Occipital lobe (tissue), 2 donors: ENCODE data around the gene PTPRN2. TPM values are rescaled to one million over a fixed set of nuclear protein-coding genes. Genes with fewer than 3 reads are reported as not detected.

Source experiments
- DNase-seq: peaks from one replicate; lab custom pipeline; 2025; lab: John Stamatoyannopoulos, UW
- total RNA-seq: library from RNA; depleted of rRNA; stranded (reverse); fragments of >200 nt; gene quantifications from one replicate; pipeline ENCODE4 v1.2.3, GENCODE V29; 2014

PTPRN2 gene
- total RNA-seq, 1 donor from 2014 or later: 62.2 TPM

DNA sequence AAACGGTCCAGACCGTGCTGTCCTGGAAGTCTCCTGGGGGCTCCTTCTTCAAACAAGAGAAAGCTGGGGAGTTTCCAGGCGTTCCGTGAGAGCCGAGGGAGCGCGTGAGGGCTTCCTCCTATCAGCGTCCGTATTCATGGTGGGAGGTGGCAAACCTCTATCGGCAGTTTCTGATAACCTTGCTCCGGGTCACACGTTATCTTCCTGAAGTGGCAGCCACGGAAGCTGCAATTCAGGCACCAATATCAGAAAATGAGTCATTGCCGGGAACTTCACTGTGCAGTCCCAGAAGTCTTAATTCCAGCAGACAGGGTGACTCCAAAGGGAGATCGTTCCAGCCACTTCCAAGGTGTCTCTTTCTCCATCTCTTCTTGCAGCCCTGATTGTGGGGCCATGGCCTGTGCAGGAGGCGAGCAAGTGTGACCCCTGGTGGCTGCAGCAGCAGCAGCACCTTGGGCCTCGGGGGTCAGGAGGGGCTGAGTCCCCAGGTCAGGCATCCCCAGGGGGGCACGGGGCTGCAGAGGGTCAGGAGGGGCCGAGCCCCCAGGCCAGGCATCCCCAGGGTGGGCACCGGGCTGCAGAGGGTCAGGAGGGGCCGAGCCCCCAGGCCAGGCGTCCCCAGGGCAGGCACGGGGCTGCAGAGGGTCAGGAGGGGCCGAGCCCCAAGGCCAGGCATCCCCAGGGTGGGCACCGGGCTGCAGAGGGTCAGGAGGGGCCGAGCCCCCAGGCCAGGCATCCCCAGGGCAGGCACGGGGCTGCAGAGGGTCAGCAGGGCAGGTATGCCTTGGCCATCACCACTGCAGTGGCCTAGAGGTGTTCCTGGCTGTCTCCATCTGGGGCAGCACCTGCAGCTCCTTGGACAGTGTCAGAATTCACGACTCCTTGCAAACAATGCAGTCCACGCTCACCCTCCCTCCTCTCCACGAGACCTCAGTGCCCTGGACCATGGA lies 712.1 kb downstream of the PTPRN2 start:
- no peak for DNase-seq

DNA sequence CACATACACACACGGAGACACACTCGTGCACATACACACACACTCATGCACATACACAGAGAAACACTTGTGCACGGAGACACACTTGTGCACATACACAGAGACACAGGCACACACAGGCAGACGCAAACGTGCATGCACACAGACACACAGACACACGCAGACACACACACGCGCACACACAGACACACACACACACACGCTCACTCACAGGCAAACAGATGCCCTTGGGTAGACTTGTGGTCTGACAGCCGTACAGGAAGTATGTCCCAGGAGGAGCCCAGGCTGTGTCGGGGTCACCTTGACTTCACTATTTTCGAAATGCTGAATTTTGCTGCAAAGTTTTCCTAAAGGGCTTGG lies 712.8 kb downstream of the PTPRN2 start:
- no peak for DNase-seq

DNA sequence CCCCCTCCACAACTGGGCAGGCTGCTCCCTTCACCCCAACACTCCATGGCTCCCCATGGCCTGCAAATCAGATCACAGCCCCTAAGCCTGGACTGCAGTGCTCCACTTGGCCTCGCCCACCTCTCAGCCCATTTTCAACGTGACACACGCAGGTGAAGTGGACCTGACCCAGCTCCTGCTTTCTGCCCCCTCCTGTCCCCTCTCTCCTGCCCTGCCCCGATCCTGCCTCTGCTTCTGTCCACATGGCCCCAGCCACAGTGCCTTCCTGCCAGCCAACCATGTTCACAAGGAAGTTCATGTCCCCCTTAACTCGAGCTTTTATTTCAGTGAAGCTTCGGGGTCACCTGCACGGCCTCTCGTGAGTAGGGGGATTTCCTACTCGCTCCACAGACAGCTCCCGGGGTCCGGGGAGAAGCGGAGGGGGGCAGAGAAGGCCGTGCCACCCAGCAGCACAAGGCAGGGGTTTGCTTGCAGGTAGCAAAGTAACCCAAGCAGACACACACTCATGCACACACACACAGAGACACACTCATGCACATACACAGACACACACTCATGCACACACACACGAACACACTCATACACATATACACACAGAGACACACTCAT lies 713.3 kb downstream of the PTPRN2 start:
- DNase-seq: no peak

DNA sequence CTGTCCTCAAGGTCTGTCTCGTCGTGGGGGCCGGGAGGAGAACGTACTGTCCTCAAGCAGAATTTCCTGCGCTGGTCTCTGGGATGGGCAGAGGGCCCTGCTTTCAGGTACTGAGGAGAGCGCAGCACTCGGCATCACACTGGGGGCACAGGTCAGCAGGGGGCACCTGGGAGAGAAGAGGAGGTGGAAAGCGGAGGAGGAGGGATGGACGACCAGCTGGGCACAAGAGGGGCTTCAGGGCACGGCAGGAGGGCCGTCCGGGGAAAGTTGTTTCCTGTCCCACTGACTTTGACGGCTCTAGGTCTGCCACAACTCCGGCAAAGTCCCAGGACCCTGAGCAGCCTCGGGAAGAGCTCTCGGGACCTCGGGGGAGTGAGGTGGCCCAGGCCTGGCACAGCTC lies 714.0 kb downstream of the PTPRN2 start:
- no peak for DNase-seq

DNA sequence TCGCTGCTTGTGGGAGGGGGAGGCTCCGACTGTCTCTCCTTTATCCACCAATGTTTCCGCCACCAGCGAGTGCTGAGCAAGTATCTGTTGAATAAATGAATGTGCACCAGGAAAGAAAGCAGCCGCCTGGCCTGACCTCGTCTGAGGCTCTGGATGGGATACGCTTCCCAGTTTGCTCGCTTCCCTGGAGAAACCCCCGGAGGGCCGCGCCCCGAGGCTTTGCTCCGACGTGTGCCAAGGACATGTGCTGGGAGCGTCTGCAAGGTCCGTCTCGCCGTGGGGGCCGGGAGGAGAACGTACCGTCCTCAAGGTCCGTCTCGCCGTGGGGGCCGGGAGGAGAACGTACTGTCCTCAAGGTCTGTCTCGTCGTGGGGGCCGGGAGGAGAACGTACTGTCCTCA lies 714.4 kb downstream of the PTPRN2 start:
- DNase-seq: no peak

DNA sequence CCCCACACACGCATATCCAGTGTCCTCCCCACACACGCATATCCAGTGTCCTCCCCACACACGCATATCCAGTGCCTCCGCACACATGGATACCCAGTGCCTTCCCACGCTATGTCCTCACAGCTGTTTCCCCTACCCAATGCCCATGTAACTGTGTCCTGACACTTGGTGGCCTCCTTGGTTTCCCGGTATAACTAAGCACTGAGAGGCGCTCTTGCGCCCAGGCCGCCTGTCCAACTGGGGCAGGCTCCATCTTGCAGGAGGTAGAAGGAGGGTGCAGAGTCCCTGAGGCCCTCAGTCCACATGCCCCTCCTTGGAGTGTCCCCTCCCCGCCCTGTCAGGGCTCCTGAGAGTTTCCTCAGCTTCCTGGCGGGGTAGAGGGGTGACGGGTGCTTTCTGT lies 715.2 kb downstream of the PTPRN2 start:
- DNase-seq: no peak

DNA sequence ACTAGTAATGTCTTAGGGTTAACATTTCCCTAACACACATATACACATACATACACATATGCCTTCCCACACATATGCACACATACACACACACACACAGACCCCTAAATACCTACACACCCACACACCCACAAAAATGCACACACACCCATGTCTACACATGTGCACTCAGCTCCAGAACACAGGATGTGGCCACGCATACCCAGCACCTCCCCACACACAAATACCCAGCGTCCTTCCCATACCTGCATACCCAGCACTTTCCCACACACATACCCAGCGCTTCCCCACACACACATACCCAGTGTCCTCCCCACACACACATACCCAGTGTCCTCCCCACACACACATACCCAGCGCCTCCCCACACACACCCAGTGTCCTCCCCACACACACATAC lies 715.9 kb downstream of the PTPRN2 start:
- DNase-seq: no peak

DNA sequence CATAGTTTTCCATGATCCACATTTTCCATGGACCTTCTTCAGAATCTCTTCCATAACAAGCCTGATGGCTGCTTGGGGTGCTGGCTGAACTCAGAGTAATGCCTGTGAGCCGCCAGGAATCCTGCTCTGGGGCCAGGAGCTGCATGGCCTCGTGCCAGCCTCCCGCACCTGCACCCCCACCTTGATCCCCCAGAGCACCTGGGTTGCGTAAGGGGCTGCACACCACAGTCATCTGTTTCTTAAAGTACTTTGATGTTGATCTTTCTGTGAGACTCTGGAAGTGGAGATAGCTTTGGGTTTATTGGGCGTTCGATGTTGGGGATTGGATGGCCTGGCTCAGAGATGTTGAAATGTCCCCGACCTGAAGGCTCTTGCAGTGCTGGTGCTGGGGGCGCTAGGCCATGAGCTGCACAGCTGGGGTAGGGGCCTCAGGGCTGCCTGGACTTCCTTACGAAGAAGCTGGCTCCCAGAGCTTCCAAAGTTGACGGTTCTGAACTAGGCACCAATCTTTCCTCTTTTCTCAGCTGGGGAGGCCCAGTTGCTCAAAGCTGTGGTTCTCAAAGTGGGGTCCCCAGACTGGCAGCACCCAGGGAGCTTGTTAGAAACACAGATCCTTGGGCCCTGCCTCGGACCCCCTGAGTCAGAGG lies 716.9 kb downstream of the PTPRN2 start:
- DNase-seq: no peak

DNA sequence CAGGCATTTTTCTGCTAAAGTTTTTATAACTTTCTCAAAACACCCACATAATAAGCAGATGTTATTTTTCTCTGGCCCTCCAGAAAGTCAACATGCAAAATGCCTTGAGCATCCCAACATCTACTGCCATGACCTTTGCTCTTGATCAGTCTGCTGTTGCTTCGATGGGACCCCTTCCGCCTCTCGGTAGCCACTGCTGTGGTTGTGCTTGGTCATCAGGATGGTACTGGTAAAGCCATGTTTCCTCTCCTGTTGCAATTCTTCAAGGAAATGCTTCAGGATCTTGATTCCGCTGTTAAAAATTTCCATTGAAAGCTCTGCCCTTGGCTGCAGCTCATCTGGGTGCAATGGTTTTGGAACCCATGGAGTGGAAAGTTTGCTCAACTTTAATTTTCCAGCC lies 717.8 kb downstream of the PTPRN2 start:
- DNase-seq: no peak

DNA sequence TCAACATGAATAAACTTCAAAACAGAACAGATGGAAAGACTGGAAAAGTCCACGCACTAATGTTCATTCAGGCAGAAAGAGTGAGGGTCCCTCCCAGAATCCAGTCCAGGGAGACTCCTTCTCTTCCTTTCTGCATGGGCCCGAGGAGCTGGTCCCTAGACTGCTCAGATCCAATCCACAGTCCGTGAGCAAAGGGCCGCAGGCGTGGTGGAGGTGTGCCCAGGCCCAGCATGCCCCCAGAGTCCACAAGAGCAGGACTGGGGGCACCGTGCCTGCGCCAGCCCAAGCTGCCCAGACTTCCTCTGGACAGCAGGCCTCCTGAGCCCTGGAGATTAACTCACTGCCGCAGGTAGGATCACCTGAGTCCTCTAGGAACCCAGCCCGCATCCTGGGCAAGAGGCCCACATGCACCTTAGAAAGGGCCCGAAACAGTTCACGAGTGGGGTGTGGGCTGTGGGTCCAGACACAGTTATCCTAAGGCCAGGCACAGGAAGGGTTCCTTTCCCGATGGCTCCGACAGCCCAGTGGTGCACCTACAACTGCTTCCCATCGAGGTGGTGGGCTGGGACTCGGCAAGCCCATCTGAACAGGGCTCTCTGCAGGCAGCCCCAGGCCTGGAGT lies 719.8 kb downstream of the PTPRN2 start:
- no peak for DNase-seq

DNA sequence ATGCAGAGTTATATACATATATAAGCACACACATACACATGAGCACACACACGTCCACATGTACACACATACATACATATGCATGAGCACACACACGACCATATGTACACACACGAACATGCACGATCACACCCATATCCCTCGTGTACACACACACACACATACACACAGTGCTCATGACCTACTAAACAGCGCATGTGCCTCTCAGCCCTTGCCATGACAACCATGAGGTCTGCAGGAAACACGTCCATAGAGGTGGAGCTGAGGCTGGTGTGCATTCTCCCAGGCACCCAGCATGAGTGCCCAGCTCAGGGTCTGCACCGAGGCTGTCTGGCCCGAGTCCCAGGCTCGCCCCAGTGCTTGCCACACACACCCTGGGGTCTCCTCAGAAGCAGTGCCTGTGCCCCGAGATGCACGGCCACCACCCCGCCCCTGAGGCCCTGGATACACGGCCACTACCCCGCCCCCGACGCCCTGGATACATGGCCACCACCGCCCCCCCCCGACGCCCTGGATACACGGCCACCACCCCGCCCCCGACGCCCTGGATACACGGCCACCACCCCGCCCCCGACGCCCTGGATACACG lies 721.2 kb downstream of the PTPRN2 start:
- no peak for DNase-seq

DNA sequence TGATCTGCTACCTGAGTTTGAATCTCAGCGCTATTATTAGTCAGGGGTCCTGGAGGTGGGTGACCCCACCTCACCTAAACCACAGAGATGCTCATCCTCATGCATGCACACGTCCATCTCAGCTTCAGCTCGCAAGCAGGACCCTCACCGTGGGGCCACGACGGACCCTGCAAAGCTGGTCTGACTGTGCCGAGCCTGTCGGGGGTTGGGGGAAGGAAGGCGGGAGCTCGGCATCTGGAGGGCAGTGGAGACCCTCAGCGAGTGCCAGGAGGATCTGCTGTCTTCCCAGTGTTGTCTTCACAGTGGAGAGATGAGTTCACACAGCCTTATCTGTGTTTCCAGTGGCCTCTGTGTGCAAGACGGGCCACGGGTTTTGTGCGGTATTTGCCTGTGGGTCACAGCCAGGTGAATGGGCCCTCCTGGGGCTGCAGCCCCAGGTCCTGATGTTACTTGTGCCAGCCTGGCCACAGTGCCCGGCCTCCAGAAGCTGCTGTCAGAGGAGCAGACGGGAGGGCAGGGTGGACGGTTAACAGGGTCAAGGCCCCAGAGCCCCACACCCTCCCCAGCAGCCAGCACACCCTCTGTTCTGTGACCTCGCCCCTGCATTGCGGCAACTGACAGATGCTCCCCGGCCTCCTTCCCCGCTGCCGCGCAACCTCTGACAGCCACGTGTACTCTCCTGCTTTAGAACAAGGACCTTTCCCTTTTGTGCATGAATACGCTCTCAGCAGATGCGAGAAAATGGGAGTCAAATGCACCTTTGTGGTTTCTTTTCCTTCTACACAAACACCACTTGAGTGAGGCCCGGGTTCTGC lies 722.1 kb downstream of the PTPRN2 start:
- no peak for DNase-seq

DNA sequence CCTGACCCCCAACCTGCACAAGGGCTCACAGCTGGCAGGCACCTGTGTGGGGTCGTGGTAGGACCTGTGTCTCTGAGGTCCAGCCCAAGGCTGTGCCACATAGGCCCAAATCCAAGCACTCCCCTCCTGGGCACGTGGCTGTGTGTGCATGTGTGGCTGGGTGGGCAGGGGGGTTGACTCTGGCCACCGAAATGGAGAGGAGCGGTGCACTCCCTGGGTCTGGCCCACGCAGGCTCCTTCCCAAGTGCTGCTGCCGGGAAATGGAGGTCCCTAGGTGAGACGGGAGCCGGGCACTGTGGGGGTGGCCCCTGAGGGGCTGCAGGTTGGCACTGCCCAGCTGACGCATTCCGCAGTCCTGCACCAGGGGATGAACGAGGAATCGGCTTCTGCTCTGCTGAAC lies 722.7 kb downstream of the PTPRN2 start:
- DNase-seq: no peak

DNA sequence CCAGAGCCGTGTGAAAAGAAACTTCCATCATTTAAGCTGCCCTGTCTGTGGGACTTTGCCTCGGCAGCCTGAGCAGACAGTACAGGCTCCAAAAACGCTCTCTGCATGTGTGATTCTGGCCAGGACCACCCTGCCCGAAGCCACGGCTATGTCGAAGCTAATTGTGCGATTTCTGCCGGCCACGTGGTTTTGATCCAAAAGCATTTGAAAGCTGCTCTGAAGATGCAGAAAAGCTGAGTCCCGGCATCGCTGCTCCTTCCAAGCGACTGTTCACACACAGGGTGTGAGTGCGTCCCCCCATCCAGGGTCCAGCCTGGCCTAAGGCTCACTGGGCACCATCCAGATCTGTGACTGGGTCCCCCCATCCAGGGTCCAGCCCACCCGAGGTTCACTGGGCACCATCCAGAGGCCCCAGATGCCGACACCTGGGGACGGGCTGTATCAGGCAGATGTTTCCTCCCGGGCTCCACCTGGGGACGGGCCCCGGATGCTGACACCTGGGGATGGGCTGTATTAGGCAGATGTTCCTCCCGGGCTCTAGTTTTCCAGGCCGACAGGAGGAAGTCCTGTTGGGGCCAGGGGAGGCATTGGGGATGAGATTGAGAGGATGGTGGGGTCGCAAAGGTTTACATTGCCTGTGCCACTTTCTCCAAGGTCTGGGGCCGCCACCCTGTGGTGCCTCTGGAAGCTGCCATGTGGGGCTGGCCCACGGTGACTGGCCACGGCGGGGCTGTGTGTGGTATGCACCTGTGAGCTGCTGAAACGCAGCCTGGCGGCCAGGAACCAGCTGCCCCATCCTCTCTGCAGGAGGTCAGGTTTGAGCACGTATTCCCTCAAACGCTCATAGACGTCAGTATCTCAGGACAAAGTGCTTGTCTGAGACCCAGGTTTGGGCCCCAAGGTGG lies 723.5 kb downstream of the PTPRN2 start:
- no peak for DNase-seq

DNA sequence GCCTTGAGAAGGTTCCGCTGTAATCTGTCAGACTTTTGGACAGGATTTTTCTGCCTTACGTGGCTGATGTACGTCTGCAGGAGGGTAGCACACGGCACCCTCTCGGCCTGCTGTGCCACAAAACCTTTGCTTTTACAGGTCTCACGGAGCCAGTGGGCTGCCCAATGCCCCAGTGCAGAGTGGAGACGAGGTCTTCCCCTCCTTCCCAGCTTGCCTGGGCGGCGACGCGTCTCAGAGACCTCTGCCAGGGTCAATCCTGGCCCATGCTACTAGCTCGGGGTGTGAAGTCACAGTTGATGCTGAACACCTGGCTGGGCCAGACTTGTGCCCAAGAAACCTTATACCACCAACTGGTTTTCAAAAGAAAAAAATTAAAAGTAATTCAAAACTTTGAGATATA lies 724.4 kb downstream of the PTPRN2 start:
- no peak for DNase-seq

DNA sequence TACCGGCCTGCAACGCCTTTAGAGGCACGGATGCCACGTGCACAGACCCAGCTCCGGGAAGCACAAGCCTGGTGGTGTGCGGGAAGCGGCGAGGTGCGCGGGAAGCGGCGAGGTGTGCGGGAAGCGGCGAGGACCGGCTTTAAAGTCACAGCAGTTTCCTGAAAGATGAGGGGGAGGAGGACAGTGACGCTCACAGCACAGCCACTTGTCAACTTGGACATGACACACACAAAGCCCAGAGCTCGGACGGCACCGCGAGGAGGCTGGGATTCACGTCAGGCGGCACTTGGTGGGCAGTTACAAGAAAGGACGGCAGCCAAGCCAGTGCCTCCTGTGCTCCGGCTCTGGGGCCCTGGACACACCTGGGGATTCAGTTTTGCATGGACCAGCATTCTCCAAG lies 724.9 kb downstream of the PTPRN2 start:
- DNase-seq: no peak

DNA sequence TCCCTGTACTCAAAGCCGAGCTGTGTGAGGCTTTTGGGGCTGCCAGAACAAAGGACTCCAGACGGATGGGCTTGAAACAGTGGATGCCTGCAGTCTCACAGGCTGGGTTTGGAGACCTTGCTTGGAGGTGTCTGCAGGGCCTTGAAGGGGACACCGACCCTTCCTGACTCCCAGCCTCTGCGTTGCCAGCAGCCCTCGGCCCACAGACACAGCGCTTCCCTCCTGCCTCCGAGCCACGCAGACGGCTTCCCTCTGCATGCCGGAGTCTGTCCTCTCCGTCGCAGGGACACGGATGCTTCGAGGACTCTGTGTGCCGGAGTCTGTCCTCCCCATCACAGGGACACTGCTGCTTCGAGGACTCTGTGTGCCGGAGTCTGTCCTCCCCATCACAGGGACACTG lies 726.1 kb downstream of the PTPRN2 start:
- DNase-seq: no peak

DNA sequence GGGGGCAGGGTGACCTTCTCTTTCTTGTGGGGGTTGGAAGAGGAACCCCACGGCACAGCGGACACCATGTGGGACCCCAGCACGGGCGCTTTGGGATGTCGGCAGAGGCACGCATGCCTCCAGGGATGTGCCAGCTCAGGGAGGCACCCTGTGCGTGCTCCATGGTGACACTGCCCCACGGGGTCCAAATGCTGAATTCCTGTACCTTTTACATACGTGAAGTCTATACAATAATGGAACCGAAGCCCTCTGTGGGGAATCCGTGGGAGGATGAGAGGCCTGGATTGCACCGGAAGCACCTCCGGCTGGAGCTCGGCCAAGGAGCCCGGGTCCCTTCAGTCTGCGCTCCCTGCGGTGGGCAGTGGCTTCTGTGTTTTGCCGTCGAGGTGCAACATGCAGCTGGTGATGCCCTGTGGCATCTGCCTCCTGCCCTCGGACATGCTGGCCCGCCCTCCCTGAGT lies 726.6 kb downstream of the PTPRN2 start:
- DNase-seq: no peak

DNA sequence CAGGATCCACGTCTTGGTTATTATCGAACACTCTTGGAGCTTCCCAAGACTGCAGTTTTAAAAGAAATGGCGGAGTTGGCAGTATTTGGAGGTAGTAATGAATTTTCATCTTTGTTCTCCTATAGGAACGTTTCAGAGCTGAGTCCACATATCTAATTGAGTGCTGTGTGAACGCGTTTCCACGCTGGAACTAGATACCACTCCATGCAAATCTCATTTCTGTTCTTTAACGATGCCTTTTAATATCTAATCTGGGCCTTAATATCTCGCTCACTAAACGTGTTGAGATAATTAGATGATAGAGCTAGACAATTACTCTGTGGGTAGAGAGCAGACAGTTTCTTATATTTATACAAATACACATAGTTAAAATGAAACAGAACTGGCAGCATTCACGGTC lies 727.2 kb downstream of the PTPRN2 start:
- DNase-seq: no peak

DNA sequence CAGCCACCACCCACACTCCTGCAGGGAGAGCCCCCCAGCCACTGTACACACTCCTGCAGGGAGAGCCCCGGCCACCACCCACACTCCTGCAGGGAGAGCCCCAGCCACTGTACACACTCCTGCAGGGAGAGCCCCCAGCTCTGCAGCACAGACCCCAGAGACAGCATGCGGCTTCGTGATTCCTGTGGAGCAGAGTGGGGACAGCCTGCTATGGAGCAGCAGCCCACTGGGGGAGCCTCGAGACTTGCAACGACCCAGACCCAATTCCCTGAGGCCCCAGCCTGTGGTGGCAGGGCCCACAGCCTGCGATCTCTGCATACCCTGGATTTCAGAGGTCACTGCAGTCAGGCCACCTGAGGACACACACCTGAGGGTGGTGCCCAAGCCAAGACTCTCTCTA lies 727.7 kb downstream of the PTPRN2 start:
- no peak for DNase-seq
